IMR-90 (cell line): ENCODE data around the gene KAT2A. TPM values are rescaled to one million over a fixed set of nuclear protein-coding genes. Genes with fewer than 3 reads are reported as not detected.

ENCODE experiments used
- ATAC-seq: fragments of 200-7000 bp; cut with Tn5 transposase; 2 replicates; pipeline ENCODE4 v1.9.1; 2020; ENCODE audit warnings: low read depth, mild to moderate bottlenecking, moderate library complexity
- BruUV-seq: library from RNA; stranded (reverse); fragments of 400-500 nt; replicated peaks from 2 replicates; lab custom pipeline; 2021; lab: Mats Ljungman, UMichigan
- CTCF ChIA-PET: fragments of 300-600 bp; formaldehyde crosslinking; extraction: SDS; loops from one replicate; lab custom pipeline; 2021; ENCODE audit warnings: antibody characterized with exemption; lab: Yijun Ruan, JAX
- POLR2A ChIA-PET: fragments of 300-600 bp; sonication (Branson Sonifier 250); formaldehyde crosslinking; loops from one replicate; lab custom pipeline; 2022; ENCODE audit warnings: antibody characterized with exemption; ENCODE audit not compliant: unreplicated experiment; lab: Charles Lee
- DNase-seq: peaks from one replicate; pipeline ENCODE4 v3.0.0; 2013
- H2AFZ ChIP-seq: replicated peaks from 2 replicates; pipeline ENCODE3; 2013; ENCODE audit warnings: low read length, mild to moderate bottlenecking; ENCODE audit not compliant: poor library complexity
- H2AK5ac ChIP-seq: 2 replicates; pipeline ENCODE4 v1.6.1; 2013; ENCODE audit warnings: low read depth, low read length, inconsistent platforms
- H2AK9ac ChIP-seq: replicated peaks from 2 replicates; pipeline ENCODE3; 2013; ENCODE audit warnings: mild to moderate bottlenecking, low read depth, low read length, moderate library complexity; ENCODE audit not compliant: poor library complexity
- H2BK120ac ChIP-seq: 2 replicates; pipeline ENCODE4 v1.6.1; 2013; ENCODE audit warnings: low read depth, low read length, inconsistent platforms
- H2BK15ac ChIP-seq: 3 replicates; pipeline ENCODE4 v1.6.1; 2013; ENCODE audit warnings: low read depth, low read length, inconsistent platforms
- H2BK20ac ChIP-seq: 2 replicates; pipeline ENCODE4 v1.6.1; 2013; ENCODE audit warnings: low read depth, mild to moderate bottlenecking, inconsistent platforms, low read length, moderate library complexity
- H2BK5ac ChIP-seq: 2 replicates; pipeline ENCODE4 v1.6.1; 2013; ENCODE audit warnings: mild to moderate bottlenecking, low read depth, low read length, inconsistent platforms; ENCODE audit not compliant: poor library complexity, severe bottlenecking
- H3K14ac ChIP-seq: replicated peaks from 2 replicates; pipeline ENCODE4 v1.6.1; 2013; ENCODE audit warnings: low read depth, low read length, inconsistent platforms
- H3K18ac ChIP-seq: 2 replicates; pipeline ENCODE4 v1.6.1; 2013; ENCODE audit warnings: low read depth, low read length, control low read depth
- H3K23ac ChIP-seq: 2 replicates; pipeline ENCODE4 v1.6.1; 2013; ENCODE audit warnings: low read depth, low read length, inconsistent platforms
- H3K27ac ChIP-seq: 2 replicates; pipeline ENCODE4 v1.5.1; 2013; ENCODE audit warnings: mild to moderate bottlenecking, control low read depth, low read length; ENCODE audit not compliant: insufficient read depth
- H3K27me3 ChIP-seq: 2 replicates; pipeline ENCODE4 v1.6.1; 2013; ENCODE audit warnings: low read length; ENCODE audit not compliant: control insufficient read depth, insufficient read depth
- H3K36me3 ChIP-seq: 2 replicates; pipeline ENCODE4 v1.6.1; 2013; ENCODE audit warnings: low read length, mixed read lengths; ENCODE audit not compliant: control insufficient read depth, insufficient read depth
- H3K4ac ChIP-seq: 2 replicates; pipeline ENCODE4 v1.6.1; 2013; ENCODE audit warnings: low read depth, low read length, inconsistent platforms
- H3K4me1 ChIP-seq: 2 replicates; pipeline ENCODE4 v1.6.1; 2013; ENCODE audit warnings: low read length, mixed read lengths; ENCODE audit not compliant: control insufficient read depth, insufficient read depth
- H3K4me2 ChIP-seq: 2 replicates; pipeline ENCODE4 v1.6.1; 2013; ENCODE audit warnings: low read depth, mild to moderate bottlenecking, control low read depth, low read length, moderate library complexity
- H3K4me3 ChIP-seq: 2 replicates; pipeline ENCODE4 v1.5.1; 2013; ENCODE audit warnings: low read depth, mild to moderate bottlenecking, control low read depth, low read length, moderate library complexity; ENCODE audit not compliant: insufficient read depth
- H3K56ac ChIP-seq: 2 replicates; pipeline ENCODE4 v1.6.1; 2013; ENCODE audit warnings: low read length, inconsistent platforms; ENCODE audit not compliant: insufficient read depth; ENCODE audit errors: extremely low read depth
- H3K79me1 ChIP-seq, 2 experiments: 2 replicates each; pipeline ENCODE4 v1.6.1; 2013; ENCODE audit warnings: low read length in 2 of 2, inconsistent platforms in 1 of 2, low read depth in 1 of 2
- H3K9ac ChIP-seq: 2 replicates; pipeline ENCODE4 v1.6.1; 2013; ENCODE audit warnings: low read depth, low read length, control low read depth
- H3K9me1 ChIP-seq: 2 replicates; pipeline ENCODE4 v1.6.1; 2013; ENCODE audit warnings: low read length, inconsistent platforms; ENCODE audit not compliant: insufficient read depth
- H3K9me3 ChIP-seq: 2 replicates; pipeline ENCODE4 v1.6.1; 2013; ENCODE audit warnings: low read length; ENCODE audit not compliant: control insufficient read depth, insufficient read depth
- H4K20me1 ChIP-seq: 2 replicates; pipeline ENCODE4 v1.6.1; 2013; ENCODE audit warnings: low read length, inconsistent platforms; ENCODE audit not compliant: insufficient read depth
- H4K5ac ChIP-seq: 2 replicates; pipeline ENCODE4 v1.6.1; 2013; ENCODE audit warnings: mild to moderate bottlenecking, low read depth, low read length, control low read depth
- H4K8ac ChIP-seq, 2 experiments: 2 replicates each; pipeline ENCODE4 v1.6.1; 2013; ENCODE audit warnings: low read depth in 2 of 2, low read length in 2 of 2, control low read depth in 1 of 2, inconsistent platforms in 1 of 2
- H4K91ac ChIP-seq: 2 replicates; pipeline ENCODE4 v1.6.1; 2013; ENCODE audit warnings: low read depth, low read length, inconsistent platforms; ENCODE audit not compliant: insufficient read depth
- BHLHE40 ChIP-seq: fragments of 150-350 bp; IDR thresholded peaks from 2 replicates; pipeline ENCODE4 v1.6.1; 2016; ENCODE audit warnings: mild to moderate bottlenecking, low read depth, low read length
- CEBPB ChIP-seq: IDR thresholded peaks from 2 replicates; pipeline ENCODE4 v1.6.1; 2012; ENCODE audit warnings: low read depth, low read length, improper control_type of control experiment
- CHD1 ChIP-seq: IDR thresholded peaks from 2 replicates; pipeline ENCODE4 v1.6.1; 2012; ENCODE audit warnings: low read depth, low read length, improper control_type of control experiment
- FOS ChIP-seq: fragments of 150-350 bp; IDR thresholded peaks from 2 replicates; pipeline ENCODE4 v1.6.1; 2016; ENCODE audit warnings: low read depth, low read length
- MAFK ChIP-seq: IDR thresholded peaks from 2 replicates; pipeline ENCODE4 v1.6.1; 2012; ENCODE audit warnings: low read depth, low read length, improper control_type of control experiment
- MAZ ChIP-seq: IDR thresholded peaks from 2 replicates; pipeline ENCODE4 v1.6.1; 2012; ENCODE audit warnings: low read depth, mild to moderate bottlenecking, low read length, improper control_type of control experiment, moderate library complexity, borderline replicate concordance
- MXI1 ChIP-seq: IDR thresholded peaks from 2 replicates; pipeline ENCODE4 v1.6.1; 2012; ENCODE audit warnings: low read depth, mild to moderate bottlenecking, low read length, moderate library complexity, borderline replicate concordance
- NFE2L2 ChIP-seq: fragments of 150-350 bp; IDR thresholded peaks from 2 replicates; pipeline ENCODE4 v1.6.1; 2016; ENCODE audit warnings: low read depth, mild to moderate bottlenecking, low read length
- POLR2A ChIP-seq: IDR thresholded peaks from 2 replicates; pipeline ENCODE4 v1.6.1; 2012; ENCODE audit warnings: mild to moderate bottlenecking, low read depth, low read length
- RAD21 ChIP-seq: IDR thresholded peaks from 2 replicates; pipeline ENCODE4 v1.6.1; 2012; ENCODE audit warnings: low read length, improper control_type of control experiment
- RCOR1 ChIP-seq: IDR thresholded peaks from 2 replicates; pipeline ENCODE4 v1.6.1; 2012; ENCODE audit warnings: mild to moderate bottlenecking, low read length, improper control_type of control experiment; ENCODE audit not compliant: insufficient replicate concordance
- RFX5 ChIP-seq: IDR thresholded peaks from 2 replicates; pipeline ENCODE4 v1.8.0; 2012; ENCODE audit warnings: low read depth, mild to moderate bottlenecking, low read length, moderate library complexity
- SMC3 ChIP-seq: fragments of 150-350 bp; IDR thresholded peaks from 2 replicates; pipeline ENCODE4 v1.6.1; 2016; ENCODE audit warnings: low read depth, mild to moderate bottlenecking, antibody characterized with exemption, low read length, moderate library complexity
- WGBS, 2 experiments: methylation state at CpG; one replicate each; pipeline versions ENCODE4 v1.1.5 to v1.1.7; 2013; ENCODE audit warnings: missing lambda C conversion rate in 2 of 2; ENCODE audit not compliant: insufficient read length in 1 of 2; ENCODE audit errors: extremely low coverage in 2 of 2; 5-methylcytosine and 5-hydroxymethylcytosine counted together
- dilution Hi-C: fragments of 300-500 bp; cut with HindIII; formaldehyde crosslinking; loops from one replicate; pipeline ENCODE4 v1.14.3; 2018; ENCODE audit warnings: low sequenced_read_pairs; ENCODE audit not compliant: unreplicated experiment
- in situ Hi-C: fragments of 300-500 bp; cut with MboI; formaldehyde crosslinking; loops from 3 replicates; pipeline ENCODE4 v1.14.3; 2019; ENCODE audit warnings: low sequenced_read_pairs, inconsistent platforms, mixed read lengths
- intact Hi-C: fragments of 100-400 bp; cut with micrococcal nuclease; formaldehyde crosslinking; loops from 2 replicates; pipeline ENCODE4 v1.10.0; 2022
- polyA plus RNA-seq, 3 experiments: library from polyadenylated mRNA; depleted of rRNA; stranded (reverse); fragments of >200 nt; gene quantifications; 2 replicates each; pipeline ENCODE4 v1.2.3, GENCODE V29; 2012; ENCODE audit warnings: low replicate concordance in 1 of 3
- total RNA-seq: library from RNA; depleted of rRNA; stranded (reverse); fragments of >200 nt; gene quantifications from 2 replicates; pipeline ENCODE4 v1.2.3, GENCODE V29; 2012
- TF ChIP-seq, protein P1 (sequence below): conservative IDR thresholded peaks from 2 replicates; pipeline ENCODE4 v1.5.1; 2012; ENCODE audit warnings: mild to moderate bottlenecking, low read depth, low read length, improper control_type of control experiment
- TF ChIP-seq, protein P2 (sequence below): fragments of 150-350 bp; IDR thresholded peaks from 2 replicates; pipeline ENCODE4 v1.6.1; 2016; ENCODE audit warnings: low read depth, mild to moderate bottlenecking, low read length, moderate library complexity, borderline replicate concordance
- TF ChIP-seq, protein P3 (sequence below): fragments of 150-350 bp; IDR thresholded peaks from 2 replicates; pipeline ENCODE4 v1.6.1; 2017; ENCODE audit warnings: mild to moderate bottlenecking, antibody characterized with exemption, low read length, low read depth

The KAT2A gene
- total and polyA plus RNA-seq, 2 of the 4 experiments (the other 2 are of a cell fraction) = 6.3 to 28.2 TPM

DNA sequence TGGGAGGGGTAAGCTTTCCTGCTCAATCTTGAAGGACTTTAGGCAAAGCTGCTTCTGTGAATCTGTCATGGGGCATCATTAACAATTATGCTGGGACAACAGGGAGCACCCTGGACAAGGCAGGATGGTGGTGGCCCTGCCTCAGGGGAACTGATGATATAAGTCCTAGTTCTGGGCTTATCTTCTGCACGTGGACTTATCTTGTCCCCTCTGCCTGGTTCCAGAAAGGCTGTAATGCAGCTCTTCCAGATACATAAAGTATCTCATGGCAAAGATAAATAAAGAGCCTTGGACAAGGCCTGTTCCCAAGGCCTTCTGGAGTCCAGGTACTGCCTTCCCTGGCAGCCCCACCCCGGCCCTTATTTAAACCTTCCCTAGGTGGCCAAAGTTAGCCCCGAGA, 16.9 kb downstream of the KAT2A start:
- H3K23ac ChIP-seq = no peak overlapping the region
- POLR2A ChIA-PET = no interaction called here
- H3K4ac ChIP-seq = no peak overlapping the region
- no peak overlapping the region for H3K56ac ChIP-seq
- H3K9me3 ChIP-seq = no peaks in the 10 kb centered on the region
- no peak overlapping the region for H2BK120ac ChIP-seq
- no peak overlapping the region for H3K27ac ChIP-seq
- peaks cover 4% of the 10 kb centered on the region; the same call in 1 of the 2 replicates for H3K9me1 ChIP-seq
- no peak overlapping the region for H2BK15ac ChIP-seq
- H3K36me3 ChIP-seq = no peaks in the 10 kb centered on the region
- DNase-seq (no peak), ATAC-seq (no peak)
- CTCF ChIA-PET = no interaction called here
- H3K9ac ChIP-seq = no peak overlapping the region
- no peak overlapping the region for H2AFZ ChIP-seq
- no peaks in the 10 kb centered on the region for H3K79me1 ChIP-seq
- H3K4me2 ChIP-seq = no peak overlapping the region
- H2AK9ac ChIP-seq = no peak overlapping the region
- H3K4me1 ChIP-seq = 0 out of 2 replicates have a peak, but pooled peaks cover 2% of the 10 kb centered on the region
- H4K5ac ChIP-seq = no peak overlapping the region
- H2AK5ac ChIP-seq = no peak overlapping the region
- H4K91ac ChIP-seq = no peak overlapping the region
- dilution Hi-C loops (no loop called here), intact Hi-C loops (no loop called here), in situ Hi-C loops (no loop called here)
- no peak overlapping the region for H2BK5ac ChIP-seq
- peaks cover 13% of the 10 kb centered on the region for H3K27me3 ChIP-seq
- TF ChIP-seq RAD21 (no peak), POLR2A (no peak), FOS (no peak), CEBPB (no peak), NFE2L2 (no peak), MAFK (no peak), CHD1 (no peak), MXI1 (no peak), SMC3 (no peak), BHLHE40 (no peak), RFX5 (no peak), RCOR1 (no peak), MAZ (no peak)
- TF ChIP-seq, protein P1, sequence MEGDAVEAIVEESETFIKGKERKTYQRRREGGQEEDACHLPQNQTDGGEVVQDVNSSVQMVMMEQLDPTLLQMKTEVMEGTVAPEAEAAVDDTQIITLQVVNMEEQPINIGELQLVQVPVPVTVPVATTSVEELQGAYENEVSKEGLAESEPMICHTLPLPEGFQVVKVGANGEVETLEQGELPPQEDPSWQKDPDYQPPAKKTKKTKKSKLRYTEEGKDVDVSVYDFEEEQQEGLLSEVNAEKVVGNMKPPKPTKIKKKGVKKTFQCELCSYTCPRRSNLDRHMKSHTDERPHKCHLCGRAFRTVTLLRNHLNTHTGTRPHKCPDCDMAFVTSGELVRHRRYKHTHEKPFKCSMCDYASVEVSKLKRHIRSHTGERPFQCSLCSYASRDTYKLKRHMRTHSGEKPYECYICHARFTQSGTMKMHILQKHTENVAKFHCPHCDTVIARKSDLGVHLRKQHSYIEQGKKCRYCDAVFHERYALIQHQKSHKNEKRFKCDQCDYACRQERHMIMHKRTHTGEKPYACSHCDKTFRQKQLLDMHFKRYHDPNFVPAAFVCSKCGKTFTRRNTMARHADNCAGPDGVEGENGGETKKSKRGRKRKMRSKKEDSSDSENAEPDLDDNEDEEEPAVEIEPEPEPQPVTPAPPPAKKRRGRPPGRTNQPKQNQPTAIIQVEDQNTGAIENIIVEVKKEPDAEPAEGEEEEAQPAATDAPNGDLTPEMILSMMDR = no peak
- TF ChIP-seq, protein P2, sequence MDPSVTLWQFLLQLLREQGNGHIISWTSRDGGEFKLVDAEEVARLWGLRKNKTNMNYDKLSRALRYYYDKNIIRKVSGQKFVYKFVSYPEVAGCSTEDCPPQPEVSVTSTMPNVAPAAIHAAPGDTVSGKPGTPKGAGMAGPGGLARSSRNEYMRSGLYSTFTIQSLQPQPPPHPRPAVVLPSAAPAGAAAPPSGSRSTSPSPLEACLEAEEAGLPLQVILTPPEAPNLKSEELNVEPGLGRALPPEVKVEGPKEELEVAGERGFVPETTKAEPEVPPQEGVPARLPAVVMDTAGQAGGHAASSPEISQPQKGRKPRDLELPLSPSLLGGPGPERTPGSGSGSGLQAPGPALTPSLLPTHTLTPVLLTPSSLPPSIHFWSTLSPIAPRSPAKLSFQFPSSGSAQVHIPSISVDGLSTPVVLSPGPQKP = no peak
- TF ChIP-seq, protein P3, sequence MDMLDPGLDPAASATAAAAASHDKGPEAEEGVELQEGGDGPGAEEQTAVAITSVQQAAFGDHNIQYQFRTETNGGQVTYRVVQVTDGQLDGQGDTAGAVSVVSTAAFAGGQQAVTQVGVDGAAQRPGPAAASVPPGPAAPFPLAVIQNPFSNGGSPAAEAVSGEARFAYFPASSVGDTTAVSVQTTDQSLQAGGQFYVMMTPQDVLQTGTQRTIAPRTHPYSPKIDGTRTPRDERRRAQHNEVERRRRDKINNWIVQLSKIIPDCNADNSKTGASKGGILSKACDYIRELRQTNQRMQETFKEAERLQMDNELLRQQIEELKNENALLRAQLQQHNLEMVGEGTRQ = no peak
- no peak overlapping the region for H3K14ac ChIP-seq
- H3K4me3 ChIP-seq = no peak overlapping the region
- no CpG with 5 or more reads among the region's 3 CpGs for WGBS, 2 experiments
- H2BK20ac ChIP-seq = no peak overlapping the region
- H4K8ac ChIP-seq = no peak overlapping the region
- BruUV-seq = no TSS peak
- no peak overlapping the region for H3K18ac ChIP-seq
- H4K20me1 ChIP-seq = no peaks in the 10 kb centered on the region
